Breast epithelium (tissue), 4 donors: ENCODE measurements around the gene ARHGDIB. TPM values are rescaled to one million over a fixed set of nuclear protein-coding genes. Genes with fewer than 3 reads are reported as not detected.

ENCODE experiments used
- DNase-seq, 2 donors: peaks; one replicate each; pipeline ENCODE4 v3.0.0-alpha.2; 2019; ENCODE audit warnings: low spot score in 2 of 2
- H3K27ac ChIP-seq, 2 donors: fragments of 200-600 bp; sonication (generic) in 1 of 2; one replicate each; pipeline ENCODE4 v1.5.1; 2016 to 2019; ENCODE audit warnings: mild to moderate bottlenecking in 1 of 2
- H3K27me3 ChIP-seq, 2 donors: fragments of 200-600 bp; sonication (generic) in 1 of 2; one replicate each; pipeline versions ENCODE4 v1.5.1 to v1.6.0; 2017 to 2019; ENCODE audit warnings: control low read depth in 1 of 2, mild to moderate bottlenecking in 1 of 2
- H3K36me3 ChIP-seq: fragments of 200-600 bp; one replicate; pipeline ENCODE4 v1.5.1; 2019
- H3K4me1 ChIP-seq, 2 donors: fragments of 200-600 bp; sonication (generic); one replicate each; pipeline ENCODE4 v1.5.1; 2016 to 2019; ENCODE audit warnings: control low read depth in 1 of 2
- H3K4me3 ChIP-seq, 3 donors: fragments of 200-600 bp; sonication (generic); 1 replicate in 2 of 3; 2 replicates in 1 of 3; pipeline ENCODE4 v1.5.1; 2016 to 2019; ENCODE audit warnings: mild to moderate bottlenecking in 3 of 3, moderate library complexity in 2 of 3
- H3K9me3 ChIP-seq, 2 donors: fragments of 200-600 bp; sonication (generic) in 1 of 2; one replicate each; pipeline ENCODE4 v1.5.1; 2016 to 2019; ENCODE audit warnings: control low read depth in 1 of 2
- POLR2A ChIP-seq: fragments of 450-650 bp; IDR thresholded peaks from one replicate; pipeline ENCODE4 v1.6.1; 2016; ENCODE audit warnings: antibody characterized with exemption, mild to moderate bottlenecking, moderate library complexity
- POLR2AphosphoS5 ChIP-seq, 3 donors: sonication (generic); formaldehyde crosslinking; IDR thresholded peaks; one replicate each; pipeline ENCODE4 v1.6.1; 2017; ENCODE audit warnings: antibody characterized with exemption in 3 of 3
- intact Hi-C: fragments of 100-400 bp; cut with DNase I; formaldehyde crosslinking; loops from one replicate; pipeline ENCODE4 v1.15.1; 2023; ENCODE audit warnings: low total_unique reads
- total RNA-seq, 3 donors: library from RNA; depleted of rRNA; stranded (reverse); fragments of >200 nt; gene quantifications; one replicate each; pipeline ENCODE4 v1.1.0, GENCODE V29; 2016
- TF ChIP-seq, protein P1 (sequence below), 3 donors: fragments of 450-650 bp; IDR thresholded peaks; one replicate each; pipeline ENCODE4 v1.5.1; 2016 to 2017; ENCODE audit warnings: antibody characterized with exemption in 3 of 3, mild to moderate bottlenecking in 3 of 3, moderate library complexity in 3 of 3

ARHGDIB gene
- total RNA-seq, 3 donors from 2014 or later: 159 to 222 (median 168) TPM

DNA sequence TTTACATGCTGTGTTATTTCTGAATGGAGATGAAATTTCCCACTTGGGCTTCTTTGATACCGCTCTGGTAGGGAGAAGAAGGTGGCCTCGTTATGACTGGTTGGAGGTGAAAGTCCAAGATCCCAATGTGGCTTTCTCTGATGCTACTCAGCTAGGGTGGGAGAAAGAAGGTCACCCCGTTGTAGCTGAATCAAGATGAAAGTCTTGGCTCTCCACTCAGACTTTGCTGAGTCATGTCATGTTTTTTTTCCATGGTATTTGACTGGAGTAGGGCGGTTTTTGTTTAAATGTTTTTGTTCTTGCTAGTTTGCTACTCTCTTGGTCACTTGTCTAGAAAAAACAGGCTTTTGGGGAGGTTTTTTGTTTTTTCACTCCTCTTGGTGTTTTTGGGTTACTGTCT, 9.1 kb upstream of the ARHGDIB start:
- Histone ChIP-seq H3K27me3 (no peaks in the 10 kb centered on the region), H3K4me3 (no peak overlapping the region), H3K27ac (no peak overlapping the region), H3K9me3 (no peaks in the 10 kb centered on the region), H3K4me1 (no peaks in the 10 kb centered on the region), H3K36me3 (no peaks in the 10 kb centered on the region)
- no peak for TF ChIP-seq POLR2AphosphoS5 (IDR thresholded peaks at IDR 0.05)
- TF ChIP-seq, protein P1, sequence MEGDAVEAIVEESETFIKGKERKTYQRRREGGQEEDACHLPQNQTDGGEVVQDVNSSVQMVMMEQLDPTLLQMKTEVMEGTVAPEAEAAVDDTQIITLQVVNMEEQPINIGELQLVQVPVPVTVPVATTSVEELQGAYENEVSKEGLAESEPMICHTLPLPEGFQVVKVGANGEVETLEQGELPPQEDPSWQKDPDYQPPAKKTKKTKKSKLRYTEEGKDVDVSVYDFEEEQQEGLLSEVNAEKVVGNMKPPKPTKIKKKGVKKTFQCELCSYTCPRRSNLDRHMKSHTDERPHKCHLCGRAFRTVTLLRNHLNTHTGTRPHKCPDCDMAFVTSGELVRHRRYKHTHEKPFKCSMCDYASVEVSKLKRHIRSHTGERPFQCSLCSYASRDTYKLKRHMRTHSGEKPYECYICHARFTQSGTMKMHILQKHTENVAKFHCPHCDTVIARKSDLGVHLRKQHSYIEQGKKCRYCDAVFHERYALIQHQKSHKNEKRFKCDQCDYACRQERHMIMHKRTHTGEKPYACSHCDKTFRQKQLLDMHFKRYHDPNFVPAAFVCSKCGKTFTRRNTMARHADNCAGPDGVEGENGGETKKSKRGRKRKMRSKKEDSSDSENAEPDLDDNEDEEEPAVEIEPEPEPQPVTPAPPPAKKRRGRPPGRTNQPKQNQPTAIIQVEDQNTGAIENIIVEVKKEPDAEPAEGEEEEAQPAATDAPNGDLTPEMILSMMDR (IDR thresholded peaks at IDR 0.05): no peak
- no peak for TF ChIP-seq POLR2A
- no peak for DNase-seq
- intact Hi-C loops: no loop called here

DNA sequence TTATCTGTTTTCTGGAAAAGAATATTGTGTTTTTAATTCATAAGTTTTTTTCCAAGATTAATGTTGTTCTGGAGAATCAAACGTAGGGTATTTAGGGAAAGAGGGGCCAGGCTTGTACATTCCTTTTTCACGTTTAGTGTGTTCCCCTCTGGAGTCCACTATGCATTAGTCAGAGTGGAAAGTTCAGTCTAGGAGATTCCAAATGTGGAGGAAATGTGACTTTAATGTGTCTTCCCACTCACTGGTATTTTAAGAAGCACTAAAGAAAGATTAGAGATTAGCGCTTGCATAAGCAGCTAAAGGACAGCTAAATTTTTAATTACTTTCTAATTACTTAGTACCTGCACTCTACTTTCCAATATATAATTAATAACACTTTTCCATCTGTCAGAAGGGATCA, 7.1 kb upstream of the ARHGDIB start:
- H3K9me3 ChIP-seq: no peaks in the 10 kb centered on the region
- no peak overlapping the region for H3K27ac ChIP-seq
- no peak for DNase-seq
- no peaks in the 10 kb centered on the region for H3K36me3 ChIP-seq
- TF ChIP-seq POLR2AphosphoS5 (IDR thresholded peaks at IDR 0.05) (no peak), POLR2A (no peak)
- TF ChIP-seq, protein P1 (IDR thresholded peaks at IDR 0.05): no peak
- no peaks in the 10 kb centered on the region for H3K4me1 ChIP-seq
- no peak overlapping the region for H3K4me3 ChIP-seq
- intact Hi-C loops: no loop called here
- H3K27me3 ChIP-seq: no peaks in the 10 kb centered on the region

DNA sequence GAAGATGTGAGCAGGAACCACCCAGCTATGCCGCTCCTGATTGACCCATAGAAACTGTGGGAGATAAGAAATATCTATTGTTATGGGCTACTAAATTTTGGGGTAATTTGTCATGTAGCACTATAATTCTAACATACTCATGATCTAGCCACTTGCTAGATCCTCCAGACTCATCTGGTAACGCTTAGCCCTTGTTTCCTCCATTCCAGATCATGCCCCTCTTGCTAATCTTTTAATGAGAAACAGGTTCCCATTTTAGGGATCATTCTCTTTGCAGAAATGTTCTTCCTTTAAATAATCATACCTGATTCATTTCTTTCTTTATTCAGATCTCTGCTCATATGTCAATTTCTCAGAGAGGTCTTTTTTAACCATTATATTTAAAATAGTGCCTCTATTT, 3.8 kb upstream of the ARHGDIB start:
- intact Hi-C loops: no loop called here
- Histone ChIP-seq H3K4me3 (no peak overlapping the region), H3K27ac (no peak overlapping the region), H3K27me3 (no peaks in the 10 kb centered on the region), H3K9me3 (no peaks in the 10 kb centered on the region), H3K4me1 (no peaks in the 10 kb centered on the region), H3K36me3 (no peaks in the 10 kb centered on the region)
- DNase-seq: no peak
- no peak for TF ChIP-seq POLR2AphosphoS5 (IDR thresholded peaks at IDR 0.05)
- no peak for TF ChIP-seq POLR2A
- TF ChIP-seq, protein P1 (IDR thresholded peaks at IDR 0.05): no peak

DNA sequence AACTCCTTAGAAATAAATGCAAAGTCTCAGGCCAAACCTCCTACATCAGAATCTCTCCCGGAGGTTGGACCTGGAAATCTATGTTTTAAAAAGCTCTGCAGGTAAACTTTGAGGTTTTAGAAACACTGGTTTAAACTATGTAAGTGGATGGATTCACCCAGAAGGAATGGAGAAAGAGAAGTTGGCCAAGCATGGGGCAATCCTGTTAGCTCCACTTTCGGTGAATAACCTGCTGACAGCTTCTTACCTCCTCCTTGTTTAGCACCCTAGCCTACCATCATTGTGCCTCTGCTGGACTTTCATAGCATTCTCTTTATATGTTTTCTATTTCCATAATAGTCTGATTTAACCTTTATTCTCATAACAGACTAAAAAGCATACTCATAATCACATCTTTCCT, 3.0 kb upstream of the ARHGDIB start:
- TF ChIP-seq POLR2AphosphoS5 (IDR thresholded peaks at IDR 0.05) (no peak), POLR2A (no peak)
- TF ChIP-seq, protein P1 (IDR thresholded peaks at IDR 0.05): no peak
- Histone ChIP-seq H3K27me3 (no peaks in the 10 kb centered on the region), H3K9me3 (no peaks in the 10 kb centered on the region), H3K27ac (no peak overlapping the region), H3K36me3 (no peaks in the 10 kb centered on the region), H3K4me3 (no peak overlapping the region), H3K4me1 (no peaks in the 10 kb centered on the region)
- intact Hi-C loops: no loop called here
- DNase-seq: no peak

DNA sequence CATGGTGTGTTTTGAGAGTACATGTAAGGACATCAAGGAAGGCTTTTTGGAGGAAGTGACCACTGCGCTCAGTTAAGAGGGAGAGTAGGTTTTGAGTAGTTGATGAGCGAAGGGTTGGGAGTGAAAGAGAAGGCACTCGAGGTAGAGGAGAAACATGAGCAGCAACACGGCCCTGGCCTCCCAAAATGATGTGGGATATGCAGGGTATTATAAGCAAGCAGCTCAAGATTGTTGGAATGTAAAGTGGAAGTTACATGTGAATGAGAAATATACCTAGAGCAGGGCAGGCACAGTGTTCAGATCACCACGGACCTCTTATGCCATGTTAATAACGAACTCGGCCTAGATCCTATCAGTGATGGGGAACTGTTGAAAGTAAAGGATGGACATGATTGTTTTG, 2.1 kb upstream of the ARHGDIB start:
- H3K4me3 ChIP-seq: no peak overlapping the region
- peak overlapping the region in 1 of 2 donors; percentile 35 for H3K27ac ChIP-seq
- intact Hi-C loops: no loop called here
- DNase-seq: no peak
- no peaks in the 10 kb centered on the region for H3K27me3 ChIP-seq
- H3K4me1 ChIP-seq: no peaks in the 10 kb centered on the region
- no peaks in the 10 kb centered on the region for H3K36me3 ChIP-seq
- no peak for TF ChIP-seq POLR2AphosphoS5 (IDR thresholded peaks at IDR 0.05)
- no peak for TF ChIP-seq POLR2A
- TF ChIP-seq, protein P1 (IDR thresholded peaks at IDR 0.05): no peak
- H3K9me3 ChIP-seq: no peaks in the 10 kb centered on the region
